Keratinocyte (primary cell): ENCODE results near the gene SPSB4. TPM values are rescaled to one million over a fixed set of nuclear protein-coding genes. Genes with fewer than 3 reads are reported as not detected.

Source experiments
- DNase-seq: peaks from one replicate; pipeline ENCODE4 v3.0.0-alpha.2; 2011; ENCODE audit warnings: low read depth, missing footprints, low spot score
- FAIRE-seq: peaks from 2 replicates; lab custom pipeline; 2011; peaks lifted over from hg19 to GRCh38; lab: Jason Lieb, UNC
- H2AFZ ChIP-seq: 2 replicates; pipeline ENCODE4 v1.6.0; 2012; ENCODE audit warnings: low read length, control low read depth, inconsistent platforms; ENCODE audit not compliant: control insufficient read depth
- H3K27ac ChIP-seq: 2 replicates; pipeline ENCODE4 v1.5.1; 2011; ENCODE audit warnings: low read length; ENCODE audit not compliant: control insufficient read depth, insufficient read depth
- H3K27me3 ChIP-seq: 3 replicates; pipeline ENCODE4 v1.6.0; 2011; ENCODE audit warnings: low read length; ENCODE audit not compliant: control insufficient read depth, insufficient read depth; ENCODE audit errors: extremely low read depth
- H3K36me3 ChIP-seq, 2 experiments: 2 replicates in 1 of 2; 3 replicates in 1 of 2; pipeline ENCODE4 v1.5.1; 2011; ENCODE audit warnings: low read length in 2 of 2, mild to moderate bottlenecking in 1 of 2; ENCODE audit not compliant: control insufficient read depth in 2 of 2, insufficient read depth in 2 of 2; ENCODE audit errors: extremely low read depth in 1 of 2
- H3K4me1 ChIP-seq: 3 replicates; pipeline ENCODE4 v1.5.1; 2011; ENCODE audit warnings: low read length; ENCODE audit not compliant: control insufficient read depth, insufficient read depth; ENCODE audit errors: extremely low read depth
- H3K4me2 ChIP-seq: 3 replicates; pipeline ENCODE4 v1.6.0; 2011; ENCODE audit warnings: low read depth, low read length; ENCODE audit not compliant: control insufficient read depth, insufficient read depth; ENCODE audit errors: extremely low read depth
- H3K4me3 ChIP-seq, 3 experiments: fragments of 200-600 bp in 1 of 3; sonication (generic) in 1 of 3; 2 replicates in 2 of 3; 3 replicates in 1 of 3; pipeline ENCODE4 v1.5.1; 2011 to 2016; ENCODE audit warnings: low read length in 3 of 3, mild to moderate bottlenecking in 3 of 3, control low read depth in 2 of 3, inconsistent platforms in 1 of 3, low read depth in 1 of 3, mixed read lengths in 1 of 3, mixed run types in 1 of 3, moderate library complexity in 1 of 3; ENCODE audit not compliant: control insufficient read depth in 2 of 3, insufficient read depth in 2 of 3; ENCODE audit errors: extremely low read depth in 1 of 3
- H3K79me2 ChIP-seq: 2 replicates; pipeline ENCODE4 v1.6.0; 2012; ENCODE audit warnings: low read length; ENCODE audit not compliant: control insufficient read depth, insufficient read depth
- H3K9ac ChIP-seq: 3 replicates; pipeline ENCODE4 v1.6.0; 2011; ENCODE audit warnings: low read length; ENCODE audit not compliant: control insufficient read depth, insufficient read depth; ENCODE audit errors: extremely low read depth
- H3K9me1 ChIP-seq: 3 replicates; pipeline ENCODE4 v1.6.0; 2011; ENCODE audit warnings: low read length; ENCODE audit not compliant: control insufficient read depth, insufficient read depth; ENCODE audit errors: extremely low read depth
- H3K9me3 ChIP-seq: 2 replicates; pipeline ENCODE4 v1.5.1; 2012; ENCODE audit warnings: low read depth, low read length; ENCODE audit not compliant: control insufficient read depth
- H4K20me1 ChIP-seq: 3 replicates; pipeline ENCODE4 v1.6.0; 2011; ENCODE audit warnings: low read length; ENCODE audit not compliant: control insufficient read depth, insufficient read depth; ENCODE audit errors: extremely low read depth
- EZH2 ChIP-seq: IDR thresholded peaks from one replicate; pipeline ENCODE4 v1.6.1; 2012; ENCODE audit warnings: inconsistent platforms, mild to moderate bottlenecking, low read length, moderate library complexity
- dilution Hi-C: fragments of 300-500 bp; cut with MboI; formaldehyde crosslinking; loops from one replicate; pipeline ENCODE4 v1.7.0; 2020; ENCODE audit warnings: low sequenced_read_pairs; ENCODE audit not compliant: extremely low pct_ligation_motif_present
- polyA plus RNA-seq, 5 experiments: library from polyadenylated mRNA; depleted of rRNA in 3 of 5; stranded (reverse) in 3 of 5; stranded (forward) in 1 of 5; unstranded in 1 of 5; fragments of >200 nt; gene quantifications; 1 replicate in 1 of 5; 2 replicates in 3 of 5; 3 replicates in 1 of 5; pipeline versions ENCODE4 v1.2.1 to v1.2.3, GENCODE V29; 2011 to 2012; ENCODE audit warnings: missing spikeins in 2 of 5, low read depth in 1 of 5, low replicate concordance in 1 of 5
- TF ChIP-seq, protein P1 (sequence below), 3 experiments: IDR thresholded peaks in 1 of 3; conservative IDR thresholded peaks in 1 of 3; optimal IDR thresholded peaks in 1 of 3; 2 replicates in 2 of 3; 3 replicates in 1 of 3; pipeline versions ENCODE3 to v1.5.1; 2011; ENCODE audit warnings: low read length in 3 of 3, mild to moderate bottlenecking in 3 of 3, moderate library complexity in 2 of 3, control low read depth in 1 of 3, inconsistent platforms in 1 of 3; ENCODE audit not compliant: insufficient read depth in 2 of 3; ENCODE audit errors: extremely low read depth in 1 of 3

The SPSB4 gene
- polyA plus RNA-seq, 1 donor (not counting 4 experiments of a cell fraction or from before 2014, with no cell fraction given), result not detected

DNA sequence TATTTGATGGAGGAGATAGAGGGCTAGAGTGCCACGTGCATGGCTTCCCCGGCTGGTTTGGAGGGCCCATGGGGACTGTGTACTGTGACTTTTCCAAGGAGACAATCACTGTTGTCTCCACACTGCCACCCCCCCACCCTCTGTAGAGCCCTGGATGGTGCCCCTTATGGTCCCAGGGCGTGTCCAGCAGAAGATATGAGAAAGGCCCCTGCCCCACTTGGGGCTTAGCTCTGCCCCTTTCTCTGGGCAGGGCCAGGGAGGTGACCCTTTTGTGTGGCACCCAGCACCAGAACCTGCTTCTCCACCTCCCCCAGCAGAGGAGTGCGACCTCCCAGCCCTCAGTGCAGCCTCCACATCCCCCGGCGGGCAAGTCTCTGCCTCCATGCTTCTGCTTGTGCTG, 32.1 kb downstream of the SPSB4 start:
- Histone ChIP-seq H3K4me3 (no peak overlapping the region), H3K27ac (no peak overlapping the region), H2AFZ (no peak overlapping the region), H4K20me1 (no peaks in the 10 kb centered on the region), H3K9me3 (no peaks in the 10 kb centered on the region), H3K9ac (no peak overlapping the region), H3K36me3 (no peaks in the 10 kb centered on the region), H3K79me2 (no peaks in the 10 kb centered on the region), H3K4me2 (no peak overlapping the region), H3K9me1 (no peaks in the 10 kb centered on the region), H3K27me3 (peaks cover 8% of the 10 kb centered on the region), H3K4me1 (no peaks in the 10 kb centered on the region)
- dilution Hi-C loops, result no loop called here
- DNase-seq, result no peak
- TF ChIP-seq, protein P1, sequence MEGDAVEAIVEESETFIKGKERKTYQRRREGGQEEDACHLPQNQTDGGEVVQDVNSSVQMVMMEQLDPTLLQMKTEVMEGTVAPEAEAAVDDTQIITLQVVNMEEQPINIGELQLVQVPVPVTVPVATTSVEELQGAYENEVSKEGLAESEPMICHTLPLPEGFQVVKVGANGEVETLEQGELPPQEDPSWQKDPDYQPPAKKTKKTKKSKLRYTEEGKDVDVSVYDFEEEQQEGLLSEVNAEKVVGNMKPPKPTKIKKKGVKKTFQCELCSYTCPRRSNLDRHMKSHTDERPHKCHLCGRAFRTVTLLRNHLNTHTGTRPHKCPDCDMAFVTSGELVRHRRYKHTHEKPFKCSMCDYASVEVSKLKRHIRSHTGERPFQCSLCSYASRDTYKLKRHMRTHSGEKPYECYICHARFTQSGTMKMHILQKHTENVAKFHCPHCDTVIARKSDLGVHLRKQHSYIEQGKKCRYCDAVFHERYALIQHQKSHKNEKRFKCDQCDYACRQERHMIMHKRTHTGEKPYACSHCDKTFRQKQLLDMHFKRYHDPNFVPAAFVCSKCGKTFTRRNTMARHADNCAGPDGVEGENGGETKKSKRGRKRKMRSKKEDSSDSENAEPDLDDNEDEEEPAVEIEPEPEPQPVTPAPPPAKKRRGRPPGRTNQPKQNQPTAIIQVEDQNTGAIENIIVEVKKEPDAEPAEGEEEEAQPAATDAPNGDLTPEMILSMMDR (optimal IDR thresholded peaks at IDR 0.05 in 1 of 3, IDR thresholded peaks at IDR 0.05 in 1 of 3, conservative IDR thresholded peaks at IDR 0.05 in 1 of 3; ENCODE audit: extremely low read depth in 1 of 3, insufficient read depth in 2 of 3, low read length in 3 of 3), result no peak
- no peak for TF ChIP-seq EZH2
- no peak for FAIRE-seq

DNA sequence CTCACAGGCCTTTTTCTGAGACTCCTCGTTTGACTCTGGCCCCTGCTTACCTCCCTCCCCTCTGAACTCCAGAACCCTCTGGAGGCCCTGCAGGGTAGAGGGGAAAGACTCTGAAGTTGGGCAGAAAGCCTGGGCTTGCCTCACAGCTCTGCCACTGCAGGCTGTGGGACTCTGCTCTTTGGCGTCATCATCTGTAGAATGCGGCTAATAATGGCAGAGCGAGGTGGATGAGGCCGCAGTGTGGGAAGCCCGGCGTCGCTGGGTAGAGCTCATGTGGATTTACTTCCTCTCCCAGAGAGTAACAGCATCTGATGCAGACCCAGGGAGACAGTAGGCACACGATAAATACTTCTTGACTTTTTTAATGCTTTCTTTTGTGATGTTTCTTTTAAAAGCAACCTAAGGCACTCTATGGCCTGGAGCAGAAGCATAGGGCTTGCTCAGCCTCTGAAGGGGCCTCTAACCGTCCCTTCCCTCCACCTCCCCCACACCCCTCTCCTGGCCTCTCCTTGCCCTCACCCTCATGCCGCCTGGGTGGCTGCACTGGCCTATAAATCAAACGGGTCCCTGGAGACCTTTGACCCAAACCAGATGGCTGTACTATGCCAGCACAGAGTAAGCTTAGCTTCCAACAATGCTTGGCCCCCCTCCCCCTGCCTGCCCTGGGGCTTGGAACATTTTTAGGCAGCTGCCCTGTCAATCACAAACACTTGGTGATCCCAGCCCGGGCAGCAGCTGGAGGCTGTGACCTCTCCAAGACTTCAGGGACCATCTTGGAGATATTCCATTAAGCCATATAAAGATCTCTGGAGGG, 32.9 kb downstream of the SPSB4 start:
- H3K27ac ChIP-seq, result no peak overlapping the region
- no peak overlapping the region for H3K9ac ChIP-seq
- H3K79me2 ChIP-seq, result no peaks in the 10 kb centered on the region
- no peaks in the 10 kb centered on the region for H3K9me1 ChIP-seq
- H3K4me1 ChIP-seq, result no peaks in the 10 kb centered on the region
- H3K4me2 ChIP-seq, result no peak overlapping the region
- no peak overlapping the region for H2AFZ ChIP-seq
- H3K9me3 ChIP-seq, result no peaks in the 10 kb centered on the region
- dilution Hi-C loops, result no loop called here
- no peak overlapping the region for H3K4me3 ChIP-seq
- DNase-seq, result no peak
- TF ChIP-seq, protein P1 (optimal IDR thresholded peaks at IDR 0.05 in 1 of 3, IDR thresholded peaks at IDR 0.05 in 1 of 3, conservative IDR thresholded peaks at IDR 0.05 in 1 of 3; ENCODE audit: extremely low read depth in 1 of 3, insufficient read depth in 2 of 3, low read length in 3 of 3), result no peak
- H3K27me3 ChIP-seq, result peaks cover 2% of the 10 kb centered on the region
- H4K20me1 ChIP-seq, result no peaks in the 10 kb centered on the region
- FAIRE-seq, result no peak
- H3K36me3 ChIP-seq, result no peaks in the 10 kb centered on the region
